HEK293T (cell line): ENCODE data around the gene MYG1.

Experiments
- ARNT ChIP-seq: fragments of 450-650 bp; IDR thresholded peaks from 2 replicates; pipeline ENCODE4 v1.6.1; 2017; ENCODE audit warnings: mild to moderate bottlenecking
- BHLHE40 ChIP-seq: fragments of 450-650 bp; IDR thresholded peaks from 2 replicates; pipeline ENCODE4 v1.6.1; 2016; ENCODE audit warnings: mild to moderate bottlenecking, moderate library complexity, borderline replicate concordance
- CTBP1 ChIP-seq: fragments of 450-650 bp; IDR thresholded peaks from 2 replicates; pipeline ENCODE4 v1.6.1; 2016; ENCODE audit warnings: borderline replicate concordance
- ELF4 ChIP-seq: fragments of 450-650 bp; IDR thresholded peaks from 2 replicates; pipeline ENCODE4 v1.6.1; 2017; ENCODE audit warnings: antibody characterized with exemption
- FOXA1 ChIP-seq: fragments of 450-650 bp; IDR thresholded peaks from 2 replicates; pipeline ENCODE4 v1.6.1; 2016; ENCODE audit warnings: mild to moderate bottlenecking
- FOXK2 ChIP-seq: fragments of 450-650 bp; IDR thresholded peaks from 2 replicates; pipeline ENCODE4 v1.6.1; 2016; ENCODE audit warnings: mild to moderate bottlenecking
- FOXM1 ChIP-seq: fragments of 450-650 bp; IDR thresholded peaks from 2 replicates; pipeline ENCODE4 v1.6.1; 2017; ENCODE audit warnings: mild to moderate bottlenecking, borderline replicate concordance
- HDGF ChIP-seq: fragments of 450-650 bp; IDR thresholded peaks from 2 replicates; pipeline ENCODE4 v1.6.1; 2017; ENCODE audit warnings: antibody characterized with exemption, borderline replicate concordance
- LEF1 ChIP-seq: fragments of 450-650 bp; IDR thresholded peaks from 2 replicates; pipeline ENCODE4 v1.6.1; 2017; ENCODE audit warnings: mild to moderate bottlenecking, borderline replicate concordance
- SP1 ChIP-seq: fragments of 450-650 bp; IDR thresholded peaks from 2 replicates; pipeline ENCODE4 v1.6.1; 2017
- SUZ12 ChIP-seq: fragments of 450-650 bp; IDR thresholded peaks from 2 replicates; pipeline ENCODE4 v1.6.1; 2016; ENCODE audit warnings: mild to moderate bottlenecking
- ZNF384 ChIP-seq: fragments of 450-650 bp; IDR thresholded peaks from 2 replicates; pipeline ENCODE4 v1.6.1; 2016

DNA sequence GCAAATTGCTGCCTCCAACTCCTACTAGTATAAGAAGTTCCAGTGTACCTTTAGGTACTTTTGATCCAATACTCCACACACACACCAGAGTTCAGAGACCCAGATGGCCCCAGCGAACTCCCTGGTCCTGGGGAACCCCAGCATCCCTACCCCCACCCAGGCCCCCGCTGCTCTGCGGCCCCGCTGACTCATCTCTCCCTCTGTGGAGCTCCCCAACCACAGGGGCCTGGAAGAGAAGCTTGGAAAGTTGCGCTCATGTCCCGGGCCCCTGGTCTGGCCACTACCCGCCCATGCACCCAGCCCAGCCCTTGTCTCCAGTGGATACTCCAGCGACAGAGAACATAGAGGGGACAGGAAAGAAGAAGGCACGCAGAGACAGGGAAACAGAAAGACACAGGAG lies 40.9 kb downstream of the MYG1 start:
- TF ChIP-seq FOXM1 (no peak), CTBP1 (no peak), SUZ12 (no peak), LEF1 (no peak), BHLHE40 (no peak), SP1 (no peak), FOXA1 (no peak), FOXK2 (no peak), ZNF384 (no peak), HDGF (no peak), ELF4 (no peak), ARNT (no peak)
